Measurements from ENCODE around the gene DEFB118.

The DEFB118 gene

GRCh38 chr20:31410011-31410410, 41.6 kb downstream of the DEFB118 start:
- Histone ChIP-seq H3K79me2 (ENCODE audit: insufficient read depth, low read length) (no peaks in the 10 kb centered on the region), H4K20me1 (ENCODE audit: low read depth, low read length) (no peaks in the 10 kb centered on the region), H3K27ac (ENCODE audit: low read depth, low read length) (no peak overlapping the region), H3K9me3 (ENCODE audit: insufficient read depth, low read length) (no peaks in the 10 kb centered on the region), H2AFZ (ENCODE audit: low read depth, low read length, severe bottlenecking) (no peak overlapping the region), H3K9me2 (replicated peaks; ENCODE audit: insufficient read depth, low read length) (no peaks in the 10 kb centered on the region), H3F3A (ENCODE audit: insufficient read depth) (no peaks in the 10 kb centered on the region), H3K36me3 (ENCODE audit: low read length) (no peaks in the 10 kb centered on the region), H3K4me3 (ENCODE audit: insufficient read depth, low read length, poor library complexity, severe bottlenecking) (no peak overlapping the region), H3K4me2 (ENCODE audit: low read depth, low read length, poor library complexity, severe bottlenecking) (no peak overlapping the region), H3K27me3 (ENCODE audit: low read length) (no peaks in the 10 kb centered on the region), H3K9ac (ENCODE audit: low read length) (no peak overlapping the region)
- TF ChIP-seq EZH2phosphoT487 (conservative IDR thresholded peaks at IDR 0.05; ENCODE audit: low read length), result no peak
- TF ChIP-seq, protein P1, sequence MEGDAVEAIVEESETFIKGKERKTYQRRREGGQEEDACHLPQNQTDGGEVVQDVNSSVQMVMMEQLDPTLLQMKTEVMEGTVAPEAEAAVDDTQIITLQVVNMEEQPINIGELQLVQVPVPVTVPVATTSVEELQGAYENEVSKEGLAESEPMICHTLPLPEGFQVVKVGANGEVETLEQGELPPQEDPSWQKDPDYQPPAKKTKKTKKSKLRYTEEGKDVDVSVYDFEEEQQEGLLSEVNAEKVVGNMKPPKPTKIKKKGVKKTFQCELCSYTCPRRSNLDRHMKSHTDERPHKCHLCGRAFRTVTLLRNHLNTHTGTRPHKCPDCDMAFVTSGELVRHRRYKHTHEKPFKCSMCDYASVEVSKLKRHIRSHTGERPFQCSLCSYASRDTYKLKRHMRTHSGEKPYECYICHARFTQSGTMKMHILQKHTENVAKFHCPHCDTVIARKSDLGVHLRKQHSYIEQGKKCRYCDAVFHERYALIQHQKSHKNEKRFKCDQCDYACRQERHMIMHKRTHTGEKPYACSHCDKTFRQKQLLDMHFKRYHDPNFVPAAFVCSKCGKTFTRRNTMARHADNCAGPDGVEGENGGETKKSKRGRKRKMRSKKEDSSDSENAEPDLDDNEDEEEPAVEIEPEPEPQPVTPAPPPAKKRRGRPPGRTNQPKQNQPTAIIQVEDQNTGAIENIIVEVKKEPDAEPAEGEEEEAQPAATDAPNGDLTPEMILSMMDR (IDR thresholded peaks at IDR 0.05; ENCODE audit: insufficient read depth, low read length, poor library complexity, severe bottlenecking), result no peak

GRCh38 chr20:31414381-31414780, 46.0 kb downstream of the DEFB118 start:
- H3K9me3 ChIP-seq (ENCODE audit: insufficient read depth, low read length), result no peaks in the 10 kb centered on the region
- H3K79me2 ChIP-seq (ENCODE audit: insufficient read depth, low read length), result no peaks in the 10 kb centered on the region

DNA sequence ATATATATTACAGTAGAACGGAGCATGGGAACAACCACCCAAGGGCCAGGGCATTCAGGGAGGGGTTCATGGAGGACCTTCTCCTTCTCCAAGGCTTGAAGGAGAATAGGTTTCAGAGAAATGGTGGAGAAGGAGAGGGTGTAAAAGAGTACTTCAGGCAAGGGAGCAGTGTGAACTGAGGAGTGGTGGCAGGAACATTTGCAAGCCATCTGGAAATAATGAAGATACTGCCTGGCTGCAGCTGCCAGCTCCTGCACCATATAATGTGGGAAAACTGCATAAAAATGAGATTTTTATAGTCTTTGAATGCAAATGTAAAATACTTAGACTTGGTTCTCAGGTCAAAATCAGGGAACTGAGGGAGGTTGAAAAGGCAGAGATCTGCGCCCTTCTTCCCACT, 47.3 kb downstream of the DEFB118 start:
- H3K27me3 ChIP-seq (ENCODE audit: low read length), result no peaks in the 10 kb centered on the region
- H4K20me1 ChIP-seq (ENCODE audit: low read depth, low read length), result no peaks in the 10 kb centered on the region
- no peaks in the 10 kb centered on the region for H3K79me2 ChIP-seq (ENCODE audit: insufficient read depth, low read length)
- no peak overlapping the region for H3K27ac ChIP-seq (ENCODE audit: low read depth, low read length)
- H3F3A ChIP-seq (ENCODE audit: insufficient read depth), result no peaks in the 10 kb centered on the region
- no peak overlapping the region for H3K9ac ChIP-seq (ENCODE audit: low read length)
- H3K4me3 ChIP-seq (ENCODE audit: insufficient read depth, low read length, poor library complexity, severe bottlenecking), result no peak overlapping the region
- no peak overlapping the region for H2AFZ ChIP-seq (ENCODE audit: low read depth, low read length, severe bottlenecking)
- no peak overlapping the region for H3K4me2 ChIP-seq (ENCODE audit: low read depth, low read length, poor library complexity, severe bottlenecking)
- no peaks in the 10 kb centered on the region for H3K9me2 ChIP-seq (replicated peaks; ENCODE audit: insufficient read depth, low read length)
- H3K36me3 ChIP-seq (ENCODE audit: low read length), result no peaks in the 10 kb centered on the region
- H3K9me3 ChIP-seq (ENCODE audit: insufficient read depth, low read length), result no peaks in the 10 kb centered on the region
- TF ChIP-seq, protein P1 (IDR thresholded peaks at IDR 0.05; ENCODE audit: insufficient read depth, low read length, poor library complexity, severe bottlenecking), result no peak
- no peak for TF ChIP-seq EZH2phosphoT487 (conservative IDR thresholded peaks at IDR 0.05; ENCODE audit: low read length)

More at GRCh38 chr20:31414381-31414780, 46.0 kb downstream of the DEFB118 start:
- Histone ChIP-seq H4K20me1 (ENCODE audit: low read depth, low read length) (no peaks in the 10 kb centered on the region), H3F3A (ENCODE audit: insufficient read depth) (no peaks in the 10 kb centered on the region), H3K9ac (ENCODE audit: low read length) (no peak overlapping the region), H3K4me2 (ENCODE audit: low read depth, low read length, poor library complexity, severe bottlenecking) (no peak overlapping the region), H3K27me3 (ENCODE audit: low read length) (no peaks in the 10 kb centered on the region), H3K4me3 (ENCODE audit: insufficient read depth, low read length, poor library complexity, severe bottlenecking) (no peak overlapping the region), H3K36me3 (ENCODE audit: low read length) (no peaks in the 10 kb centered on the region), H3K27ac (ENCODE audit: low read depth, low read length) (no peak overlapping the region), H2AFZ (ENCODE audit: low read depth, low read length, severe bottlenecking) (no peak overlapping the region), H3K9me2 (replicated peaks; ENCODE audit: insufficient read depth, low read length) (no peaks in the 10 kb centered on the region)
- no peak for TF ChIP-seq EZH2phosphoT487 (conservative IDR thresholded peaks at IDR 0.05; ENCODE audit: low read length)
- TF ChIP-seq, protein P1 (IDR thresholded peaks at IDR 0.05; ENCODE audit: insufficient read depth, low read length, poor library complexity, severe bottlenecking), result no peak

Data from SU-DHL-6 (cell line).